Measurements from ENCODE around the gene USP8.
"Not testable (repeated sequence)": the region's sequence is repeated elsewhere in the genome, so short reads cannot be mapped to it uniquely, and the experiment has no call there.

The USP8 gene

GRCh38 chr15:50425219-50425618 is 1.0 kb downstream of the USP8 start:
- TF ChIP-seq CTCF (IDR thresholded peaks at IDR 0.05; ENCODE audit: control insufficient read depth, insufficient read depth, low read depth, low read length, missing control alignments) = no peak
- H3K4me3 ChIP-seq (ENCODE audit: control insufficient read depth, low read depth, low read length) = peak overlapping the region; percentile 82
- no peak for DNase-seq (ENCODE audit: low read depth)

- not testable (repeated sequence) for H3K4me3 ChIP-seq (ENCODE audit: control insufficient read depth, low read depth, low read length); DNase-seq (ENCODE audit: low read depth)
Measured at GRCh38 chr15:50425678-50426246, 1.6 kb downstream of the USP8 start.

- no peak for DNase-seq (ENCODE audit: low read depth)
- H3K4me3 ChIP-seq (ENCODE audit: control insufficient read depth, low read depth, low read length) = no peak overlapping the region
- TF ChIP-seq CTCF (IDR thresholded peaks at IDR 0.05; ENCODE audit: control insufficient read depth, insufficient read depth, low read depth, low read length, missing control alignments) = no peak
Measured at GRCh38 chr15:50426428-50426827, 2.2 kb downstream of the USP8 start.

GRCh38 chr15:50431204-50431603 is 7.0 kb downstream of the USP8 start:
- no peak for DNase-seq (ENCODE audit: low read depth)
- no peak overlapping the region for H3K4me3 ChIP-seq (ENCODE audit: control insufficient read depth, low read depth, low read length)
- no peak for TF ChIP-seq CTCF (IDR thresholded peaks at IDR 0.05; ENCODE audit: control insufficient read depth, insufficient read depth, low read depth, low read length, missing control alignments)

GRCh38 chr15:50432230-50432629 is 8.0 kb downstream of the USP8 start:
- no peak for TF ChIP-seq CTCF (IDR thresholded peaks at IDR 0.05; ENCODE audit: control insufficient read depth, insufficient read depth, low read depth, low read length, missing control alignments)
- no peak for DNase-seq (ENCODE audit: low read depth)
- no peak overlapping the region for H3K4me3 ChIP-seq (ENCODE audit: control insufficient read depth, low read depth, low read length)

GRCh38 chr15:50435772-50436171 is 11.6 kb downstream of the USP8 start:
- DNase-seq (ENCODE audit: low read depth) = no peak
- no peak for TF ChIP-seq CTCF (IDR thresholded peaks at IDR 0.05; ENCODE audit: control insufficient read depth, insufficient read depth, low read depth, low read length, missing control alignments)
- H3K4me3 ChIP-seq (ENCODE audit: control insufficient read depth, low read depth, low read length) = no peak overlapping the region

- DNase-seq (ENCODE audit: low read depth) = no peak
Measured at GRCh38 chr15:50438251-50438650, 14.0 kb downstream of the USP8 start.

More at GRCh38 chr15:50438251-50438650, 14.0 kb downstream of the USP8 start:
- no peak overlapping the region for H3K4me3 ChIP-seq (ENCODE audit: control insufficient read depth, low read depth, low read length)
- no peak for TF ChIP-seq CTCF (IDR thresholded peaks at IDR 0.05; ENCODE audit: control insufficient read depth, insufficient read depth, low read depth, low read length, missing control alignments)
